NCI-H2171 (cell line): ENCODE results near the gene LDLRAD4.

Source experiments
- DNase-seq: peaks from one replicate; lab custom pipeline; 2025; lab: John Stamatoyannopoulos, UW

The LDLRAD4 gene

DNA sequence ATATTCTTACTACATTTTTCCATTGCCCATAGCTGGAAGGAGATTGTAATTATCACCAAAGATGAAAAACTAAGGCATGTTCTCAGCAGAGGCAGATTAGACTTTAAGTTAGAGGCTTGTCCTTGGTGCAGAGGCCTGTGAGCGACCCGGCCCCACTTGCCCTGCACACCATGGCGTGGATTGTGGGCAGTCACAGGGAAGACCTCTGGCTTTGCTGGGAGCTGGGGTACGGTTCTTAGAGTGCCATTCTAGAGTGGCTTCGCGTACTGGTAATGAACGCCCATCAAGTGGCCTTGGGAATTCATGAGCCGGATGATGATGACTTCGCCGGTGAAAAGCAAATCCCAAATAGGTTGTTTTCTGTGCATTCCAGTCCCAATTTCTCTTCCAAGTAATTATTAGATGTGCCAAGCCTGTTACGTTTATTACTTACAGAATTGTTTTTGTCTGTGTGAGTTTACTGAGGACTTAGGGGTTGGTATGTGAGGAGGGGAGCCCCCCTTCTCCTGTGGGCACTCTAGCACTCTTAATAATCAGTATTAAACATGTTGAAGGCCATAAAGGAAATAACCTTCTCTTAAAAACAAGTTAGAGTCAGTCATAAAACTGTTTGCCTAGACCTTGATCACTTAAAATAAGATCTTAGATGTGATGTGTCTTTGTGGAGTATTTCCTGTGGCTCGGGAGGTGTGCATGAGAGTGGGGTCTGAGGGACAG lies 90.6 kb downstream of the LDLRAD4 start:
- no peak for DNase-seq

DNA sequence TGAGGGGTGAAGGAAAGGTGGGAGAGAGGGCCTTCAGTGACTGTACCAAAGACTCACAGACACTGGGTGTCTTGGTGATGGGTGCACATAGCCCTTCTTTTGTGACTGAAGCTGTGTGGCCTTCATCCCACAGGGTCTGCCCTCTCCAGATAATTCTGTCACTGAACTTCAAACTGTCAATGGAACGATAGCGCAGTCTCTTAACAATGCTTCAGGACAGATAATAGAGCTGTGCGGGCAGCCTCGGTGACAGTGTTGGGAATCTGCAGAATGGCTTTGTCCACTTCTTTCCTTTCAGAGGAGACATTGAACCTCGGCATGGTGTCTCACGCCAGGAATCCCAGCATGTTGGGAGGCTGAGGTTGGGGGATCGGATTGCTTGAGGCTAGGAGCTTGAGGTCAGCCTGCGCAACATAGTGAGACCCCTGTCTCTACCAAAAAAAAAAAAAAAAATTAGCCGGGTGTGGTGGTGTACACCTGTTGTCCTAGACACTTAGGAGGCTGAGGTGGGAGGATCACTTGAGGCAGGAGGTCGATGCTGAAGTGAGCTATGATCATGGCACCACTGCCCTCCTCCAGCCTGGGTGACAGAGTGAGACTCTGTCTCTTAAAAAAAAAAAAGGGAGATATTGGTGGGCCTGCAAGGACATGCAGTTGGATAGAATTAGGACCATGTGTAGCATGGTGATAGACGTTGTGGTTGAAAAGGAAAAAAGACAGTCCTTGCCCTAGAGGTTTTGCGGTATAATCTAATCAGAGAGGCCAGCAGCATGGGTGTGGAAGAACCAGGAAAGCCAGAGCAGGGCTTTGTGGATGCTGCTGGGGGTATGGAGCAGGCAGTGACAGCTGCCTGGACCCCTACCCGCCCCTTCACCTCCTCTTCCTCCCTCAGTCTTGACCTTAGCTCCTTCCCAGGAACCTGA lies 91.4 kb downstream of the LDLRAD4 start:
- no peak for DNase-seq

DNA sequence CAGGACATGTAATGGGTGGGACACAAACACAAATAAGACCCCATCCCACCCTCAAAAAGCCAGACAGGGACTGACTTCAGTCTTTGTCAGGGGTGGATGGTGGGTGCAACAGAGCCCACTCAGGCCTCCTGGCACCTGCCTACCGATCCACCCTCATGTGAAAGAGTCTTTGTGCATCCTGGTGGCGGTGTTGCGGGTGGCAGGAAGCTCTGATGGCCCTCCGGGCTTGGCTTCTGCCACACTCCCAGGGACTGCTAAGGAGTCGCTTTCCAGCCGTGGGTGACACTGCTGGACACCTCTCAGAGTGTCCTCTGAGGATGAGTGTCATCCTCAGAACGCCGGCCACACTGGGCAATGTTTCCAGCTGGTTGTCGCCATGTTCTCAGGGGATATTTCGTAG lies 92.6 kb downstream of the LDLRAD4 start:
- no peak for DNase-seq

DNA sequence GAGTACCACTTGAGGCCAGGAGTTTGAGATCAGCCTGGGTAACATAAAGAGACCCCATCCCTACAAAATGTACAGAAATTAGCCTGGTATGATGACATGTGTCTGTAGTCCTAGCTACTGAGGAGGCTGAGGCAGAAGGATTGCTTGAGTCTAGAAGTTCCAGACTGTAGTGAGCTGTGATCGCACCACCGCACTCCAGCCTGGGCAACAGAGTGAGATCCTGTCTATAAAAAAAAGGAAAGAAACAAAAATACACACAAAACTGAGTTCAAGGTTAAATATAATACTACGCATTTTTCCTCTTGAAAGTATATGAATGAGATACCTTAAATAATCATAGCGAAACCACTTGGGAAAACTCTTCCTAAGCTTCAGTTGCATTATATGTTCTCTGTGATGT lies 94.0 kb downstream of the LDLRAD4 start:
- DNase-seq, result no peak

DNA sequence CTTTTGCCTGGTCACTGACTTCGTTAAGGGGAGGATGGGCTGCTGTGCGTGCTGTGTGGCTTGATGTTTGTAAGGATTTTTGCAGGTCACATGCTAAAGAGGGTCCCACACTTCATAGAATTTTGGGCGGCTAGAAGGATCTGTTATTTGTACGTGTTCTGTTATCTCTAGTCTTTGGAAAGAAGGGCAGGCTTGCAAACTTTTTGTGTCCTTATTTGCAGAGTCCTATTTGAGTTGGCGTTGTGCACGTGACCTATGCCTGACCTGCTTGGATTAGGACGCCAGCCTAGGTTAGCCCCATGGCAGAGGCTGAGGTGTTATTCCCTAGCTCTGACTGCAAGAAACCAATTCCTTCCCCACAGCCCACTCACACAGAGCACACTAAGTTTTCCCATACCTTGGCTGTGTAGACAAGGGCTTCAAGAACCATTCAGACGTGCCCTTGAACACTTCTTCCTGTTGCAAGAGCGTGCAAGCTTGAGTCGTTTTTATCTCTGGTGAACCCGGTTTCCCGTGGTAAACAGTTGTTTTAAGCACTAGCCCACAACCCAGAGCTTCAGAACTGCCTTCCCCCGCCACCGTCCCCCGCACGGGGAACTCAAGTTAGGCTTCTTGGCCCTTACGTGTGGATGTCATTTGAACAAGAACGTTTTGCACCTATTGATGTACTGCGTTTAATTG lies 94.6 kb downstream of the LDLRAD4 start:
- no peak for DNase-seq

DNA sequence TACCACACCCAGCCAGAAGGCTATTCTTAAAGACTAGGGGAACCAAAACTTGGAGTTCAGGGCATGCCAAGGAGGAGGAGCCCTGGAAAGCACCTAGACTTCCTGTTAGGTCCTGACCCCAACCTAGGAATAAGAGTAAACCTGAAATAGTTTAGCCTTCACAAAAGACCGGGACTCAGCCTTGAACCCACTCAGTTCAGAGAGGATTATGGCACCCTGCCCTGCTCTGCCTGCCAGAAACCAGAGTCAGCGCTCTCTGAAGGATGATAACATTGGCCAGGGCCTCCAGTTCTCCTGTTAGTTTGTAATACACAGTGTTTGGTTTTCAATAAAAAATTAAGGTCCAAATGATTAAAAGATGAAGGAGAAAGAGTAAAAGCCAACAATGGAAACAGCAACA lies 96.4 kb downstream of the LDLRAD4 start:
- no peak for DNase-seq

DNA sequence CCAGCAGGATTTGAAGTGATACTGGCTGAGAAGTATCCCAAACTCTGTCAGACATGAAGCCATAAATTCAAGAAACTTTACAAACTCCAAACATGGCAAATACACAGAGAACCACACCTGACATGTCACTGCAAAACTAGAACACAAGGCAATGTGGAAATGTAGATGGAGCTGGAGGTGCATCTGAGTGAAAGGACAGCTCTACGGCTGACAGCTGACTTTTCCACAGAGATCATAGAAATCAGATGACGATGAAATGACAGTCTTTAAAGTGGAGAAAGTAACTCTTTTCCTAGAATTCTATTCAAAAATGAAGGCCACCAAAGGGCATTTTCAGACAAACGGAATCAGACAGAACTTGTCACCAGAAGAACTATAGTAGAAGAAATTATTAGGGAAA lies 97.5 kb downstream of the LDLRAD4 start:
- DNase-seq, result no peak

DNA sequence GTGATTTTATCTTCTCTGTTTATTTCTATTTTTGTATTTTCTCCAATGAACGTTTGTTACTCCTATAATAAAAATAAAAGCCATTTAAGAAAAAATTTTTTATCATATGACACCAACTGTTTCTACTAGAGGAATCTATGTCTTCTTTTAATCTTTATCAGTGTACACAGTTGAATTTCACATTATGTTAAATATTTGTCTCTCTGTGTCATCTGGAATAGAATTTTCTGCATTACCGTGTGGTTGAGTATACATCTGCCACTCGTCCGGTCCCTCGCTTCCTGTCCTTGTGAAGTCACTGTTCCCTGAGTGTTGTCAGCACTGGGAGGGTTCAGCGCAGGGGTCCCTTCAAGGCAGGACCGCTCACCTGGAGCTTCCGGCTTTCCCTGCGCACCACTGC lies 99.2 kb downstream of the LDLRAD4 start:
- no peak for DNase-seq

DNA sequence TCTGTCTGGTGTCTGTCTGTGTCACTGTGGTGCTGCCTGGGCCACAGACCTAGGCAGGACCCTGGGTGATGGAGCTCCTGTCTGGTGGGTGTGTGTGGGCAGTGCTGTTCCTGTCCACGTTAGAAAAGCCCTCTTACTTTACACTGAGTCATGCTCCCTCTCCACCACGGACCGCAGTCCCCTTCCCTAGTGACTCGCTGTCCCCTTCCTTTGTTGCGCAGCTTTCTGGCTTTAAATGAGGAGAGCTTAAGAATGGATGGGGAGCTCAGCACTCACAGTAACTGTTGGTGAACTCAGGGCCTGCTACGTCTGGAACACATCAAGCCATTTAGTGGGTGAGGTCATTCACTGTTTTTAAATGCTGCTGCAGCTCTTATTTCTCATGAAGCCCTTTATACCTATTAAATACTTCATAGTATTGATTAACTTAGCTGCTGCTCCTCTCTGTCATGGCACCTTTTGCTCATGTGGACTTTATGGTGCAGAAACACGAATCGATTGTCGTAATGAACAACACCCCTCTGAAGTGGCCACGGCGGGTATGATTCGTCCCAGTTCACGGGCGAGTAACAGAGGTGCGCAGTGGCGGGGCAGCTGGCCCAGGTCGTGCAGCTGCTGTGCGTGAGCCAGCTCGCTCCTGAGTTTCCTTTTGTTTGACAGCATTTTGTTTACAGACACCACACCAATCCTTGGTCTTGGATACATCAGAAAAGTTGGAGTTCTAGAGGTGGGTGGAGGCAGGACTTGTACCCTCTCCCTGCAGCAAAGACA lies 100.4 kb downstream of the LDLRAD4 start:
- DNase-seq, result no peak

DNA sequence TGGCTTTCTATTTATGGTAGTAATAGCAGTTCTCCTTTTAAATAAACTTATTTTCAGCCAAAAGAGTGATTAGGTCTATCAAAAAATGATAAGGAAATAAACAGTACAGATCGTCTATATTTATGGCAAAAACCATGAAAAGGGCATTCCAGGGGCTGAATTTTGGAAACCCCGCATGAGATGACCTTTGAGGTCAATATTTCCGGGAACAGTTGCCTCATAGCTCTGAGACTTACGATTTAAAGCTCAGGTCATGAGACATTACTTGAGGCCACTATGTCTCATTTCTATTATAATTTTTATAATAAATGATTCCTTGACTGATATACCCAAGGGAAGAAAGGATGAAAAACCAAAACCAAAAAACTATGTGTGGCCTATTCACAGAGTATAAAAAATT lies 101.1 kb downstream of the LDLRAD4 start:
- DNase-seq, result no peak

DNA sequence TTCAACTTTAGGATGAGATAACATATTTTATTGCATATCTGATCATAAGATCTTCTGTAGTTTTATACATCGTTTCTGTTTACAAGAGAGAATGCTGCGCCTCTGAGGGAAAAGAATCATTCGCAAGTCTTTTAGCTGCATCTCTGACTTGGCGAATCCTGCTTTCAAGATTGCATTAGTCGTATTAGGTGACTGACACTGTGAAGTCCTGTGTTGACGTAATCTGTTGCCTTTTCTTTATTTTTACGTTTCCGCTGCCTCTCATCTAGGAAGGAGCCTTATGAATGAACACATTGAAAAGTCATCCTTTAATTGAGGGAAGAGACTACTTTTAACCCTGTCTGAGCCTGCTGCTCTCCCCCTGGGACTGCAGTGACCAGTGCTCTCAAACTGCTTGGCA lies 101.5 kb downstream of the LDLRAD4 start:
- DNase-seq, result no peak

DNA sequence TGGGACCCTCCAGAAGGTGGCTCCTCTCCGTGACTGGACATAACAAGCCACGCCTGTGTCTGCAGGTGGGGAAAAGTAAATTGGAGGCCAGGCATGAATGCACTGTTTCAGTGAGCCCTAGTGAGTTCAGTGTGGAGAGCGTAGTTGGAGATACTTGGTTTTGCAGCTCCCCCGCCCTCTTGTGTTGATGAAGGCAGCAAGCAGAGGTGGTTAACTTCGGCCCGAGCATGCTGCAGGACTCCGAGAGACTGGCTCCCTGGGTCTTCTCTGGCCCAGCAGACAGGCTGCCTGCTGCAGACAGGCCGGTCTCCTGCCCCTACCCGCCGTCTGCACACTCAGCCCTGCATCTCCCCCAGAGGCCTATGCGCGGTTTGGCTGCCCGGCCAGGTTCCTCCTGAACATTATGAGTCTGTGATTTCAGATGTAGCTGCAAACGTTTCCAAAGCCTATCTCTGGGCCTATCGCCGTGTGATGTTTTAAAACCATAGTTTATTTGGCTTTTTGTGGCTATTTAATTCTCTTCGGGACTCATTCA lies 102.4 kb downstream of the LDLRAD4 start:
- no peak for DNase-seq

DNA sequence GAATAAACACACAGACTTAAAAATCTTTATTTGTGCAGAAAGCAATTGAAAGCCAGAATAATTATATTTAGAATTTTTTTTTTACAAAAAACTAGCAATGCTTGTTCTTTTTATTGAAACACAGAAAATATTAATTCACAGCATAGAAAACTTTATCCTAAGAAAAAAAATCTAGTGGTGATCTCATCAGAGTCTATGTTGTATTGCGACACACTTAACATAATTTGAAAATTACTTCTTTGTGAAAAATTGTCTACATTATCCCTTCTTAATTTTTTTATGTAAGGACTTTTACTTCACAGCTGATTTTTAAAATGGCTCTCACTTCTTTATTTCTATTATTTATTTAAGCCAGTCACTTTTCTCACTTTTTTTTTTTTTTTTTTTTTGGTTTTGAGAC lies 103.4 kb downstream of the LDLRAD4 start:
- DNase-seq, result no peak

DNA sequence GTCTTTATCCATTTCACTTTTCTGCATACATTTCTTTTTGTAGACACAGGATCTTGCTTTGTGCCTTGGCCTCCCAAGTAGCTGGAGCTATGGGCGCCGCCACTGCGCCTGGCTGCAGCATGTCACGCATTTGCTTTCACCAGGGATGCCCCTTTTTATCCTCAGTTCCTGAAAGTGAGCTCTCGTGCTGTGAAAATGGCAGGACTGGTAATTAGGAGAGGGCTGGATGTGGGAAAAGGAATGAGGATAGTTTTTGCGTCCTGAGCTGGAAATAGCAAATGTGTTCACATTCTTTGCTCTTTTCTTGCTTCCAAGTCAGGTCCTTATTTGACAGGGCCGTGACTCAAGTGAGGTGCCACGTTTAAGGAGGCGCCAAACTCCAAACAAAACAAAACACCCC lies 104.6 kb downstream of the LDLRAD4 start:
- no peak for DNase-seq

DNA sequence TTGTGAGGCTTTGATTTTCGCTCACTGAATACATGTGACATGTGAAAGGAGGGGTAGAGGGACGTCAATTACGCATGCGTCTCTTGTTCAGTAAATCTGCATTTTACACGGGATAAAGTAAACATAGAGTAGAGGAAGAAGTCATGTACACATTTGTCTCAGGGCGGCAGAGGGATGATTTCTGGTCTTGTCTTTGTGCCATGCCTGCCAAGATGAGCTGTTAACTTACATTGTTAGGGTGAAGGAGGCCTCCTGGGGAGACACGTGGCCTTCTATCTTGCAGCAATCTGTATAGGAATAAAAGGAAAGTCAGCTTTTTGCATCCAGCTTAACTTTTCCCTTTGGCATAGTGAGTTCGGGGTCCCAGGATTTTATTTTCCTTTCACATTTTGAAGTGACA lies 106.3 kb downstream of the LDLRAD4 start:
- no peak for DNase-seq

DNA sequence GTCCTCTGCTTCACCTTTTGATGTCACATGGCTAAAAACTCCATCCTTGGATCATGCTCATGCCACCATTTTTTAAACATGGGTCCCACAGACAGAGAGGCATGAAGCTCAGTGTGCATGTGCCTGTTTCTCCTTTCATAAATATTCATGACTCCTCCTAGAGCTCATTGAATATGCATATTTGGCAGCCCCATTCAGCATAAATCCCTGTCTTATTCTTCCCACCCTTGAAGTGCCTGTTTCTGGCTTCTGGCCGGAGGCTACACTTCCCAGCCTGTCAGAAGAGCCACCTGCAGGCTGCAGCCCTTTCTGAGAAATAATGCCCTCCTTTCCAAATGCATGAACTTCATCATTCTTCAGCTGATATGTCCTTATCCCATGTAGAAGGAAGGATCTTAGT lies 109.7 kb downstream of the LDLRAD4 start:
- no peak for DNase-seq

DNA sequence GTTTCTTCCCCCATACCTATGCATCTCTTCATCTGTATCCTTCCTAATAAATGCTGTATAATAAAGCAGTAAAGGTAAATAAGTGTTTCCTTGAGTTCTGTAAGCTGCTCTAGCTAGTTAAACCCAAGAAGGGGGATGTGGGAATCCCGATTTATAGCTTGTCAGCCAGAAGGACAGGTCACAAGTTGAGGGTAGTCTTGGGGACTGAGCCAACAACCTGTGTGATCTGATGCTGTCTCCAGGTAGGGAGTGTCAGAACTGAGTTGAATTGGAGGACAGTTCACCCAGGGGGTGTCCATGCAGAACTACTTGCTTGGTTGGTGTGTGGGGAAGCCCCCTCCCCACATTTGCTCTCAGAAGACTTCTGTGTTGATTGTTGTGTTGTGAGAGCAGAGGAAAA lies 112.4 kb downstream of the LDLRAD4 start:
- DNase-seq, result no peak

DNA sequence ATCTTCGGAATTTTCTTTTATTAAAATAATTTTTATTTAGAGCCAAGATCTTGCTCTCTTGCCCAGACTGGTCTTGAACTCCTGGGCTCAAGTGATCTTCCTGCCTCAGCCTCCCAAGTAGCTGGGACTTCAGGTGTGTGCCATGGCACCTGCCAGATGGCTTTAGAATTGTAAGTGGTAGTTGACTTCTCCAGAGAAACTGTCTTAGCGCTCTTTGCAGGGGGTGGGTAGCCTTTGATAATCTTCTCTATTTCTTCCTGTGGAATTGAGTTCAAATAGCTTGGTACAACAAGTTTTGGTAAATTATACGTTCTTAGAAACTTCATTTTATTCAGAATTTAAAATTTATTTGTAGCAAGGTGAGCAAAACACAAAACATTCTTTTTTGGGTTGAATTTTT lies 113.3 kb downstream of the LDLRAD4 start:
- DNase-seq, result no peak

DNA sequence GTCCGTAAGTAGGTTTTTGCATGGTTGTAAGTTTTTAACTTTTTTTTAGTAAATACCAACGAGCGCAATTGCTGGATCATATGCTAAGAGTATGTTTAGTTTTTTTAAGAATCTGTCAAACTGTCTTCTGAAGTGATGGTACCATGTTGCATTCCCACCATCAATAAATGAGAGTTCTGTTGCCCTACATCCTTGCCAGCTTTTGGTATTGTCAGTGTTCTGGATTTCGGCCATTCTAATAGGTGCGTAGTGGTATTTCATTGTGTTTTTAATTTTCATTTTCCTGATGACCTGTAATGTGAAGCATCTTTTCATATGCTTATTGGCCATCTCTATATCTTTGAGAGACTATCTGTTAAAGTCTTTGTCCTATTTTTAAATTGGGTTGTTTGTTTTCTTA lies 114.3 kb downstream of the LDLRAD4 start:
- DNase-seq, result no peak

DNA sequence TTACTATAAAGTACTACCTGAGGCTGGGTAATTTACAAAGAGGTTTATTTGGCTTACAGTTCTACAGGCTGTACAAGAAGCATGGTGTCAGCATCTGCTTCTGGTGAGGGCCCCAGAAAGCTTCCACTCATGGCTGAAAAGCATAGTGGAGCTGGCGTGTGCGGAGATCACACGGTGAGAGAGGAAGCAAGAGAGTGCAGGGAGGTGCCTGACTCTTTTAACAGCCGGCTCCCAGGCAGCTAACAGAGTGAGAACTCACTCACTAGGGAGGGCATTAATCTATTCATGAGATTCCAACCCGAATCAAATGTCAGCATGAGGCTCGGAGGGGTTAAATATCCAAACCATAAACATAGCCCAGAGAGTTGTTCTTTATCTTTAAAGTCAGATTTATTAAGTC lies 117.3 kb downstream of the LDLRAD4 start:
- DNase-seq, result no peak

DNA sequence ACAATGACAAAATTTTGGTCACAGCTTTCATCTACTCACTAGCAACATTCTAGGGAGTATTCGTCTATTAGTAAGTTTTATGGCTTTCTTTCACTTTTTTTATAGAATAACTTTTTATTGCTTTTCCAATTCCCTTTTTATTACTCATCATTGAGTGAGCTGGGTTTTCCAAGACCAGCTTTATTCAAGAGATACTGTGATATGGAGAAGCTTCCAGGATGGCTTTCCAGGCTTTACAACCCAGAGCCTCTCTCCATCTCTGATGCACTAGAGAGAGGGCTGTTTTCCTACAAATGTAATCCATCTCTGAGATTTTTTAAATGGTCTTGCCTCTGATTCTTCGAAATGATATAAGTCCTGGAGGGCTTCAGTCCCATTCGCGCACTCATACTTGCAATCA lies 118.3 kb downstream of the LDLRAD4 start:
- DNase-seq, result no peak

DNA sequence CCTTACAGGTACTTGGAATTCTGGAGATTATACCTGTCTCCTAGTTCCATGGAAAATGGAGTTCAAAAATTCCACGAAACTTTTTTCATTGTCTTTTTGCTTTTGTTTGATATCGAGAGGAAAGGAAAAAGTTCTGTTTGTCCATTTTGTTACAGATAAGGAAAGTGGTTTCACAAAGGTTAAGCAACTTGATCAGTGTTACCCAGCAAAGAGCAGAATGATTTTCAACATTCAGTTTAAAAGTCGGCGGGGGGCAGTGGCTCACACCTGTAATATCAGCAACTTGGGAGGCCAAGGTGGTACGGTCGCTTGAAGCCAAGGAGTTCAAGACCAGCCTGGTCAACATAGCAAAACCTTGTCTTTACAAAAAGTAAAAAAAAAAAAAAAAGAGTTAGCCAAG lies 118.8 kb downstream of the LDLRAD4 start:
- DNase-seq, result no peak
